H9 (cell line): Measurements from ENCODE around the gene ASCC2. TPM values are rescaled to one million over a fixed set of nuclear protein-coding genes. Genes with fewer than 3 reads are reported as not detected.

Experiments used
- DNase-seq: peaks from one replicate; pipeline ENCODE4 v3.0.0-alpha.2; 2017
- H2AFZ ChIP-seq: one replicate; pipeline ENCODE4 v1.6.1; 2013; ENCODE audit warnings: mild to moderate bottlenecking, low read length, control low read depth, moderate library complexity
- H2AK5ac ChIP-seq: 2 replicates; pipeline ENCODE4 v1.6.1; 2013; ENCODE audit warnings: low read length, control low read depth, mixed read lengths; ENCODE audit not compliant: insufficient read length
- H2BK120ac ChIP-seq: one replicate; pipeline ENCODE4 v1.6.1; 2013; ENCODE audit warnings: low read depth, mild to moderate bottlenecking, low read length, control low read depth, inconsistent platforms; ENCODE audit not compliant: poor library complexity, severe bottlenecking
- H2BK12ac ChIP-seq: 2 replicates; pipeline ENCODE4 v1.6.1; 2013; ENCODE audit warnings: low read length, control low read depth, mixed read lengths, low read depth; ENCODE audit not compliant: insufficient read length
- H2BK15ac ChIP-seq: 2 replicates; pipeline ENCODE4 v1.6.1; 2013; ENCODE audit warnings: low read depth, low read length, control low read depth
- H2BK20ac ChIP-seq: one replicate; pipeline ENCODE4 v1.6.1; 2013; ENCODE audit warnings: low read depth, mild to moderate bottlenecking, low read length, control low read depth, inconsistent platforms; ENCODE audit not compliant: poor library complexity, severe bottlenecking
- H2BK5ac ChIP-seq: 2 replicates; pipeline ENCODE4 v1.6.1; 2013; ENCODE audit warnings: low read length, control low read depth, mixed read lengths; ENCODE audit not compliant: insufficient read length
- H3K14ac ChIP-seq: 2 replicates; pipeline ENCODE4 v1.6.1; 2013; ENCODE audit warnings: low read length, control low read depth; ENCODE audit not compliant: insufficient read depth
- H3K18ac ChIP-seq: 2 replicates; pipeline ENCODE4 v1.6.1; 2013; ENCODE audit warnings: low read depth, mild to moderate bottlenecking, mixed read lengths, low read length, control low read depth; ENCODE audit not compliant: insufficient read length
- H3K23ac ChIP-seq: 2 replicates; pipeline ENCODE4 v1.6.1; 2013; ENCODE audit warnings: low read length, control low read depth, mixed read lengths, low read depth; ENCODE audit not compliant: insufficient read length
- H3K23me2 ChIP-seq: 2 replicates; pipeline ENCODE4 v1.6.1; 2013; ENCODE audit warnings: low read depth, mild to moderate bottlenecking, mixed read lengths, low read length, control low read depth; ENCODE audit not compliant: insufficient read length, poor library complexity, severe bottlenecking
- H3K27ac ChIP-seq: 2 replicates; pipeline ENCODE4 v1.5.1; 2013; ENCODE audit warnings: low read length, control low read depth, mixed read lengths, low read depth; ENCODE audit not compliant: insufficient read length
- H3K27me3 ChIP-seq: 2 replicates; pipeline ENCODE4 v1.6.1; 2013; ENCODE audit warnings: low read length, control low read depth, inconsistent platforms; ENCODE audit not compliant: insufficient read depth
- H3K4ac ChIP-seq: 2 replicates; pipeline ENCODE4 v1.6.1; 2013; ENCODE audit warnings: low read depth, mild to moderate bottlenecking, control low read depth, inconsistent platforms, low read length, moderate library complexity
- H3K4me1 ChIP-seq: 2 replicates; pipeline ENCODE4 v1.6.1; 2013; ENCODE audit warnings: low read length, control low read depth, inconsistent platforms; ENCODE audit not compliant: insufficient read depth
- H3K4me2 ChIP-seq: 2 replicates; pipeline ENCODE4 v1.6.1; 2013; ENCODE audit warnings: low read length, control low read depth, mixed read lengths; ENCODE audit not compliant: insufficient read length, insufficient read depth
- H3K56ac ChIP-seq: 2 replicates; pipeline ENCODE4 v1.6.1; 2013; ENCODE audit warnings: low read depth, mild to moderate bottlenecking, mixed read lengths, low read length, control low read depth; ENCODE audit not compliant: insufficient read length
- H3K79me1 ChIP-seq: 2 replicates; pipeline ENCODE4 v1.6.1; 2013; ENCODE audit warnings: low read depth, mild to moderate bottlenecking, moderate library complexity, low read length, control low read depth, inconsistent platforms; ENCODE audit not compliant: insufficient read depth, poor library complexity, severe bottlenecking
- H3K79me2 ChIP-seq: 2 replicates; pipeline ENCODE4 v1.6.1; 2013; ENCODE audit warnings: low read length, control low read depth, inconsistent platforms; ENCODE audit not compliant: insufficient read depth
- H3K9ac ChIP-seq: 2 replicates; pipeline ENCODE4 v1.6.1; 2013; ENCODE audit warnings: low read length, control low read depth, mixed read lengths; ENCODE audit not compliant: insufficient read length; ENCODE audit errors: extremely low read depth
- H3K9me3 ChIP-seq: one replicate; pipeline ENCODE4 v1.6.1; 2013; ENCODE audit warnings: low read depth, low read length, inconsistent platforms; ENCODE audit not compliant: control insufficient read depth
- H3T11ph ChIP-seq: one replicate; pipeline ENCODE4 v1.6.1; 2013; ENCODE audit warnings: mild to moderate bottlenecking, low read length, control low read depth, inconsistent platforms
- H4K20me1 ChIP-seq: one replicate; pipeline ENCODE4 v1.6.1; 2013; ENCODE audit not compliant: control insufficient read depth, insufficient read length, insufficient read depth
- H4K5ac ChIP-seq: 2 replicates; pipeline ENCODE4 v1.6.1; 2013; ENCODE audit warnings: low read depth, mild to moderate bottlenecking, mixed read lengths, low read length, control low read depth; ENCODE audit not compliant: insufficient read length
- H4K8ac ChIP-seq: replicated peaks from 2 replicates; pipeline ENCODE4 v1.6.1; 2013; ENCODE audit warnings: low read length, control low read depth, mixed read lengths, low read depth; ENCODE audit not compliant: insufficient read length
- H4K91ac ChIP-seq: 2 replicates; pipeline ENCODE4 v1.6.1; 2013; ENCODE audit warnings: low read depth, mild to moderate bottlenecking, moderate library complexity, mixed read lengths, low read length, control low read depth; ENCODE audit not compliant: insufficient read length
- H3K27ac Mint-ChIP-seq, 3 experiments: 2 replicates in 2 of 3; 3 replicates in 1 of 3; pipeline ENCODE4 v1.8.0; 2020 to 2021; ENCODE audit warnings: mixed read lengths in 3 of 3, mild to moderate bottlenecking in 1 of 3, moderate library complexity in 1 of 3
- H3K27me3 Mint-ChIP-seq: 2 replicates; pipeline ENCODE4 v1.8.0; 2021; ENCODE audit warnings: low read depth, mild to moderate bottlenecking, moderate library complexity, mixed read lengths
- H3K36me3 Mint-ChIP-seq, 3 experiments: 2 replicates in 2 of 3; 3 replicates in 1 of 3; pipeline ENCODE4 v1.8.0; 2020 to 2021; ENCODE audit warnings: low read depth in 3 of 3, mixed read lengths in 3 of 3; ENCODE audit not compliant: insufficient read depth in 1 of 3
- H3K4me1 Mint-ChIP-seq, 2 experiments: 2 replicates each; pipeline ENCODE4 v1.8.0; 2020; ENCODE audit warnings: mixed read lengths in 2 of 2
- H3K4me3 Mint-ChIP-seq, 2 experiments: 2 replicates in 1 of 2; 3 replicates in 1 of 2; pipeline ENCODE4 v1.8.0; 2020 to 2021; ENCODE audit warnings: mild to moderate bottlenecking in 2 of 2, mixed read lengths in 2 of 2, moderate library complexity in 1 of 2
- H3K9me3 Mint-ChIP-seq, 2 experiments: 2 replicates in 1 of 2; 3 replicates in 1 of 2; pipeline ENCODE4 v1.8.0; 2020; ENCODE audit warnings: mild to moderate bottlenecking in 2 of 2, mixed read lengths in 2 of 2, moderate library complexity in 1 of 2
- CTCF ChIP-seq: fragments of 200-600 bp; sonication (generic); conservative IDR thresholded peaks from 3 replicates; pipeline ENCODE4 v1.8.0; 2021; ENCODE audit warnings: antibody characterized with exemption, mild to moderate bottlenecking
- total RNA-seq: library from RNA; stranded (reverse); gene quantifications from 2 replicates; pipeline ENCODE4 v1.2.1, GENCODE V29; 2021

Gene ASCC2
- total RNA-seq, 1 experiment from 2014 or later: 48.2 TPM

- Mint-ChIP-seq H3K4me3 (no peak overlapping the region), H3K27me3 (peaks cover 3% of the 10 kb centered on the region), H3K9me3 (peaks cover 0 to under 1% of the 10 kb centered on the region in 2 experiments; a peak in 3 of 5 replicates), H3K4me1 (peaks cover 22 to 25% of the 10 kb centered on the region in 2 experiments), H3K36me3 (no peaks in the 10 kb centered on the region), H3K27ac (no peak overlapping the region)
- Histone ChIP-seq H3K4me2 (no peak overlapping the region), H3K14ac (no peak overlapping the region), H2BK12ac (no peak overlapping the region), H2BK20ac (no peak overlapping the region), H4K5ac (no peak overlapping the region), H3K56ac (no peak overlapping the region), H3K79me2 (no peaks in the 10 kb centered on the region), H2AK5ac (no peak overlapping the region), H3K9me3 (no peaks in the 10 kb centered on the region), H4K8ac (no peak overlapping the region), H2BK5ac (no peak overlapping the region), H3K27ac (no peak overlapping the region), H3K23ac (no peak overlapping the region), H4K20me1 (no peaks in the 10 kb centered on the region), H4K91ac (no peak overlapping the region), H3T11ph (no peak overlapping the region), H3K79me1 (no peaks in the 10 kb centered on the region), H3K27me3 (no peaks in the 10 kb centered on the region), H3K18ac (no peak overlapping the region), H3K23me2 (peaks cover 5% of the 10 kb centered on the region), H3K4ac (no peak overlapping the region), H2AFZ (no peak overlapping the region), H3K4me1 (no peaks in the 10 kb centered on the region), H3K9ac (no peak overlapping the region), H2BK15ac (no peak overlapping the region), H2BK120ac (no peak overlapping the region)
- no peak for TF ChIP-seq CTCF
- DNase-seq: no peak
Measured at GRCh38 chr22:29840498-29840897, 2.4 kb upstream of the ASCC2 start.
